Glutamatergic neuron (in vitro differentiated cells): ENCODE results near the gene CDC25A. TPM values are rescaled to one million over a fixed set of nuclear protein-coding genes. Genes with fewer than 3 reads are reported as not detected.

Source experiments
- DNase-seq: peaks from one replicate; pipeline ENCODE4 v3.0.0; 2022
- H3K27ac Mint-ChIP-seq: one replicate; pipeline ENCODE4 v1.8.0; 2020; ENCODE audit warnings: mild to moderate bottlenecking, mixed read lengths, inconsistent platforms; ENCODE audit not compliant: unreplicated experiment
- H3K27me3 Mint-ChIP-seq: one replicate; pipeline ENCODE4 v1.8.0; 2020; ENCODE audit warnings: mild to moderate bottlenecking, moderate library complexity, mixed read lengths, inconsistent platforms; ENCODE audit not compliant: unreplicated experiment
- H3K36me3 Mint-ChIP-seq: one replicate; pipeline ENCODE4 v1.8.0; 2020; ENCODE audit warnings: mild to moderate bottlenecking, mixed read lengths, inconsistent platforms; ENCODE audit not compliant: unreplicated experiment
- H3K4me1 Mint-ChIP-seq: one replicate; pipeline ENCODE4 v1.8.0; 2020; ENCODE audit warnings: mild to moderate bottlenecking, low read depth, mixed read lengths, inconsistent platforms; ENCODE audit not compliant: unreplicated experiment
- H3K4me3 Mint-ChIP-seq: one replicate; pipeline ENCODE4 v1.8.0; 2020; ENCODE audit warnings: mild to moderate bottlenecking, mixed read lengths, inconsistent platforms; ENCODE audit not compliant: unreplicated experiment
- H3K9me3 Mint-ChIP-seq: one replicate; pipeline ENCODE4 v1.8.0; 2020; ENCODE audit warnings: mild to moderate bottlenecking, moderate library complexity, mixed read lengths, inconsistent platforms; ENCODE audit not compliant: unreplicated experiment
- CTCF ChIP-seq: fragments of 200-600 bp; sonication (generic); IDR thresholded peaks from one replicate; pipeline ENCODE4 v1.5.0; 2021; ENCODE audit not compliant: partially characterized antibody, unreplicated experiment
- total RNA-seq: library from RNA; stranded (reverse); fragmentation: NEBNext Ultra II Directional; extraction: Animal tissue kit (Norgen Biotek cat#: 25700); gene quantifications from one replicate; pipeline ENCODE4 v1.2.1, GENCODE V29; 2021; ENCODE audit not compliant: unreplicated experiment

CDC25A gene
- total RNA-seq, 1 donor from 2014 or later: 11.8 TPM

- no peak overlapping the region for H3K4me3 Mint-ChIP-seq
- H3K9me3 Mint-ChIP-seq: no peaks in the 10 kb centered on the region
- no peak for DNase-seq
- H3K27ac Mint-ChIP-seq: no peak overlapping the region
- no peaks in the 10 kb centered on the region for H3K4me1 Mint-ChIP-seq
- H3K27me3 Mint-ChIP-seq: peaks cover 3% of the 10 kb centered on the region
- TF ChIP-seq CTCF: no peak
- H3K36me3 Mint-ChIP-seq: no peaks in the 10 kb centered on the region
Measured at GRCh38 chr3:48143567-48143966, 44.6 kb downstream of the CDC25A start.

DNA sequence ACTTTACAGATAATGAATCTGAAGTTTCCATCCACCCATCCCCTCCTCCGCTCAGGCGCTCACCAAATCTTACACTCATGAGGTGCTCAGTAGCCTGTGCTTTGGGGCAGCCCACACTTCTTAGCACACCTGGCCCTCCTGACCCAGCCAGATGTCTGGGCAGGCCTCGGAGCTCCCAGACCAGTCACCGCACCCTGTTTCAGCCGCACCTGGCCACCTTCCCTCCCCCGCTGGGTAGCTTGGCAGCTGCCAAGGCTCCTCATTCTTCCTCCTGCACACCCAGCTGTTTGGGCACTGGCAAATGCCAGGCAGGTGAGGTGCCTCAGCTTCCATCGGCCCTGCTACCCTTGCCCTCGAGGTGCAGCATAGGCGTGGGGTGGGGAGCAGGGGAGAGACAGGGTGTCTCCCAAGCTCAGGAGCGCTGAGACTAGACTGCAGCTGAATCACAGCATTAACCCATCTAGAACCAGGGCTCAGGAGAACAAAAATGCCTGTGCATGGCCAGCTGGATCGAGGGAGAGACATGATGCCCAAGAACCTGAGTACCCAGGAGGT, 45.8 kb downstream of the CDC25A start:
- TF ChIP-seq CTCF: no peak
- Mint-ChIP-seq H3K27me3 (peaks cover 5% of the 10 kb centered on the region), H3K4me1 (no peaks in the 10 kb centered on the region), H3K36me3 (no peaks in the 10 kb centered on the region), H3K27ac (no peak overlapping the region), H3K9me3 (no peaks in the 10 kb centered on the region), H3K4me3 (no peak overlapping the region)
- no peak for DNase-seq

DNA sequence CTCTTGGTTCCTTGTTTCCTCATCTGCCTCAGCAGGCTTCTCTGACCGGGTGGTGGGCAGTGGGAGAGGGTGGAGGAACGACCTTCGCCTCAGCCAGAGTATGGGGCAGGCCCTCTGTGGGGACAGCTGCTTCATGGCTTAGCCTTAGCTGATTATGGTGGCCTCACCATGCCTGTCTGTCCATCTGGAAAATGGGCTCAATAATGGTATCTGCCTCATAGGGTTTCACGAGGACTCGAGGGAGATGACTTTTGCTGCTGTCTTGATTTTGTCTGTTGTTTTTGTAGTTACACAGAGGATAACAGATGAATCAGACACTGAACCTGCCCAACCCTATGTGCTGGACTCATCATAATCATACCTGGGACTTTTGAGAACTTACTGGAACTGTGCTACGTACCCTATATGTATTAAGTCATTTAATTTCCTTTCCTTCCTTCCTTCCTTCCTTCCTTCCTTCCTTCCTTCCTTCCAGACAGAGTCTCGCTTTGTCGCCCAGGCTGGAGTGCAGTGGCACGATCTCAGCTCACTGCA, 46.5 kb downstream of the CDC25A start:
- DNase-seq: no peak
- Mint-ChIP-seq H3K36me3 (no peaks in the 10 kb centered on the region), H3K27ac (no peak overlapping the region), H3K27me3 (peaks cover 5% of the 10 kb centered on the region), H3K9me3 (no peaks in the 10 kb centered on the region), H3K4me1 (no peaks in the 10 kb centered on the region), H3K4me3 (no peak overlapping the region)
- no peak for TF ChIP-seq CTCF

DNA sequence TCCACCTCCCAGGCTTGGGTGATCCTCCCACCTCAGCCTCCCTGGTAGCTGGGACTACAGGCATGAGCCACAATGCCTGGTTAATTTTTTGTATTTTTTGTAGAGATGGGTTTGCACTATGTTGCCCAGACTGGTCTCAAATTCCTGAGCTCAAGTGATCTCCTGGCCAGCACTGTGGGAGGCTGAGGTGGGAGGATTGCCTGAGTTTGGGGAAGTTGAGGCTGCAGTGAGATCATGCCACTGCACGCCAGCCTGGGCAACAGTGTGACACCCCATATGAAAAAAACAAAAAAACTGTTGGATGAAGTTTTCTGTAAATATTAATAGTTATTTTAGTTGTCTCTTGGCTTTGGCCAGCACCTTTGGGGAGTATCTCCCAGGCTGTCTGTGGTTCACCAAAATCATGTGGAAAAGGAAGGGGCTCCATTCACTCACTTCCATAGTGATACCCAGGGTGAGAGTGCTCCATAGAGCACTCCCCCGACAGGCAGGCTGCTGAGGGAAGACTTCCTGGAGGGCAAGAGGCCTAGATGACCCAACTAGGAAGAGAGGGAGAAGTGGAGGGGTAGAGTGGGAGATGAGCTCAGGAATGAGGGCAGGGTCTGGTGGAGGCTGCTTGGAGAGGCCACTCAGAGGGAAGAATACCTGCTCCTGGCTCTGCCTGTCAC, 47.1 kb downstream of the CDC25A start:
- Mint-ChIP-seq H3K4me3 (no peak overlapping the region), H3K4me1 (no peaks in the 10 kb centered on the region), H3K9me3 (no peaks in the 10 kb centered on the region), H3K27ac (no peak overlapping the region), H3K36me3 (no peaks in the 10 kb centered on the region), H3K27me3 (peaks cover 5% of the 10 kb centered on the region)
- no peak for TF ChIP-seq CTCF
- DNase-seq: no peak

DNA sequence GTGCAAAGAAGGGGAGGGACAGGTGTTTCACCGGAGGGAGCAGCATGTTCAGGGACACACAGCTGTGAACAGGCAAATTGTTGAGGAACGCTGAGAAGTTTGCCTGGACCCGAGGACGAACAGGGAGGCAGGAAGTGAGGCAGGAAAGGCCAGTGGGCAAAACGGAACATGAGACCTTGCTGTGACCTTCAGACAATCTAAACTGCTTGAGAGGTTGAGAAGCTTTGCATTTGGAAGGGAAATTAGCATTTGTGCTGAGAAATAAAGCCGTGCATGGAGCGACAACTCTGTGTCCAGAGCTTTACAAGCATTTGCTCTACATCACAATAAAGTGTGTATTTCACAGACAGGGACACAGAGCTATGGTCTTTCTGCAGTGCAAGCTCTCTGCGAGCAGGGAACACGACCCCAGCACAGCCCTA, 47.9 kb downstream of the CDC25A start:
- DNase-seq: no peak
- H3K9me3 Mint-ChIP-seq: no peaks in the 10 kb centered on the region
- no peak overlapping the region for H3K27ac Mint-ChIP-seq
- H3K4me1 Mint-ChIP-seq: no peaks in the 10 kb centered on the region
- H3K27me3 Mint-ChIP-seq: peaks cover 5% of the 10 kb centered on the region
- H3K36me3 Mint-ChIP-seq: no peaks in the 10 kb centered on the region
- TF ChIP-seq CTCF: no peak
- no peak overlapping the region for H3K4me3 Mint-ChIP-seq
